Ectodermal cell (in vitro differentiated cells): ENCODE results near the gene BCKDHB.
"Not testable (repeated sequence)": the region's sequence is repeated elsewhere in the genome, so short reads cannot be mapped to it uniquely, and the experiment has no call there.

Experiments used
- H3K27ac ChIP-seq: 2 replicates; pipeline ENCODE4 v1.7.0; 2013; ENCODE audit warnings: mild to moderate bottlenecking, low read depth, low read length; ENCODE audit not compliant: insufficient read depth, poor library complexity, severe bottlenecking
- H3K27me3 ChIP-seq: 2 replicates; pipeline ENCODE4 v1.7.0; 2013; ENCODE audit warnings: mild to moderate bottlenecking, low read length; ENCODE audit not compliant: insufficient read depth, control insufficient read depth, poor library complexity, severe bottlenecking
- H3K36me3 ChIP-seq: one replicate; pipeline ENCODE4 v1.7.0; 2013; ENCODE audit warnings: low read length; ENCODE audit not compliant: control insufficient read depth, insufficient read depth
- H3K4me1 ChIP-seq: one replicate; pipeline ENCODE4 v1.7.0; 2013; ENCODE audit warnings: low read length; ENCODE audit not compliant: control insufficient read depth, insufficient read depth
- H3K4me3 ChIP-seq: 2 replicates; pipeline ENCODE4 v1.7.0; 2013; ENCODE audit warnings: low read depth, low read length, control low read depth; ENCODE audit not compliant: insufficient read depth
- H3K9me3 ChIP-seq: 2 replicates; pipeline ENCODE4 v1.7.0; 2013; ENCODE audit warnings: mild to moderate bottlenecking, low read length, moderate library complexity; ENCODE audit not compliant: control insufficient read depth
- WGBS, 2 experiments: methylation state at CpG; one replicate each; pipeline ENCODE4 v1.1.7; 2013; ENCODE audit warnings: missing lambda C conversion rate in 2 of 2; 5-methylcytosine and 5-hydroxymethylcytosine counted together

BCKDHB gene

DNA sequence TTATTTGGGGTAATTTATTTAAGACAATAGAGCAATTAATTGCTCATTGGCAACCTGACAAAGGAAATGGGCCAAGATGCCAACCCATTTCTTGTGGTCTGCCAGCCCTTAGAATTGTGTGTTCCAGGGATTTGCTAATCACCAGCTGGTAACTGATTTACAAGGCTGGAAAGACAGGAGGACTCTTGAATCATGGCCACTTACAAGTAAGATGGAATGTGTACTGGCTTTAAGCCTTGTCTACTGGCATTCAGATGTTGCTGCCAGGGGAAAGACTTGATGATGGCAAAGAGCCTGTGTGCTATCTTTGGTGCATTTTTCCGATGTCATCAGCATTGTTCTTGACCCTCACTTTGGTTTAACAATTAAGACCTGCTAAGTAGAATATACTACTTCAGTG lies 91.0 kb downstream of the BCKDHB start:
- no peaks in the 10 kb centered on the region for H3K36me3 ChIP-seq
- no peak overlapping the region for H3K27ac ChIP-seq
- H3K4me3 ChIP-seq: no peak overlapping the region
- no peaks in the 10 kb centered on the region for H3K9me3 ChIP-seq
- WGBS, 2 experiments: 86 to 89% methylated on average over 1 of the region's 1 CpG
- H3K4me1 ChIP-seq: no peaks in the 10 kb centered on the region
- H3K27me3 ChIP-seq: no peaks in the 10 kb centered on the region

DNA sequence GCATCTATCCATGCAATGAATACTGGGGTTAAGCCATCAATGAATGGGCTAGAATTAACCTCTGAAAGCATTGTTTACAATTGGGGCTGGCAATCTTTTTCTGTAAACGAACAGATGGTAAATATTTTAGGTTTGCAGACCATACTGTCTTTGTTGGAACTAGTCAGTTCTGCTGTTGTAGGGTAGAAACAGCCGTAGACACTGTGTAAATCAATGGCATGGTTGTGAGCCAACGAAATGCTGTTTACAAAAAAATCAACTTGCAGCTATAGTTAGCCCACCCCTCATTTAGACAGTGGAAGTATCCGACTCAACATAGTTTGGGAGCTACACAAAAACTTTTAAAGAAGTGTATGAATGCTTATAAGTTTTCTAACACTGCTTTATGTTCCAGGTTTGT lies 91.5 kb downstream of the BCKDHB start:
- no peak overlapping the region for H3K4me3 ChIP-seq
- H3K27me3 ChIP-seq: no peaks in the 10 kb centered on the region
- 90 to 98% methylated on average over 4 of the region's 4 CpGs for WGBS, 2 experiments
- H3K9me3 ChIP-seq: no peaks in the 10 kb centered on the region
- no peak overlapping the region for H3K27ac ChIP-seq
- H3K36me3 ChIP-seq: no peaks in the 10 kb centered on the region
- H3K4me1 ChIP-seq: no peaks in the 10 kb centered on the region

DNA sequence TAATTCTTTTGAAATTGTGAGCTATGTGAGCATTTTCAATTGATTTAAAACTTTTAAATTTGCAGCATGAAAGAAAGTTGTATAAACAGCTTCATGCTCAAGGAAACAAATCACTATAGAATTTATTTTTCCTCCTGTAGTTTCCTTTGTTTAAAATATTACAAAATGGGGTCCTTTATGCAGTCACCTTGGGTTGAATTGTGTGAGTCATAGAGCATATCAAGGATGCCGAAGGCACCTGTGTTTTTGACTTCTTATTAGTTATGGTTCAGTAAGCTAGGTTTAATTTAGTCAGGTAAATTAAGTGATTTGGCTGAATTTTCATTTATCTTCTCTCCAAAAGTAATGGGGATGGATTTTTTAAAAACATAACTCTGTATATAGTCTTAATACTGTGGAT lies 96.8 kb downstream of the BCKDHB start:
- H3K27ac ChIP-seq: no peak overlapping the region
- H3K36me3 ChIP-seq: no peaks in the 10 kb centered on the region
- 92 to 100% methylated on average over 1 of the region's 1 CpG for WGBS, 2 experiments
- no peaks in the 10 kb centered on the region for H3K27me3 ChIP-seq
- H3K4me1 ChIP-seq: peaks cover 5% of the 10 kb centered on the region
- H3K9me3 ChIP-seq: no peaks in the 10 kb centered on the region
- H3K4me3 ChIP-seq: no peak overlapping the region

DNA sequence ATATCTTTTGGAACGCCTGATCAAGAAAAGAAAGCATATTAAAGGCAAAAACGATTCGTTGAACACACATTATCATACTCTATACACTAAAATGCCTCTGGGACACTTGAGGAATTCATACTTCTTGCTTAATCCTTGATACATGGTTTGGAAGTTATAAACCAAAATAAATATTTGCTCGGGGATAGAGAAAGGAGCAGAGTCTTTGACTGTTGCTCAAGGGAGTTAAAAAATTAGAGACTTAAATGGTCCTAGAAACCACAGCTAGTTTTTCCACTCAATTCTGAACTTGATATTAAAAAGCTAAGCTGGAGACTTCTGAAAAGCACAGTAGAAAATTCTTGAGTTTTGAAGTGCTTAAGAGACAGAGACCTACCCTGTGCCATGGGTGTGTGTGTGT lies 98.9 kb downstream of the BCKDHB start:
- Histone ChIP-seq H3K27me3 (no peaks in the 10 kb centered on the region), H3K36me3 (no peaks in the 10 kb centered on the region), H3K4me3 (no peak overlapping the region), H3K27ac (no peak overlapping the region), H3K4me1 (peaks cover 9% of the 10 kb centered on the region), H3K9me3 (no peaks in the 10 kb centered on the region)
- 85 to 90% methylated on average over 3 to 4 of the region's 4 CpGs for WGBS, 2 experiments

DNA sequence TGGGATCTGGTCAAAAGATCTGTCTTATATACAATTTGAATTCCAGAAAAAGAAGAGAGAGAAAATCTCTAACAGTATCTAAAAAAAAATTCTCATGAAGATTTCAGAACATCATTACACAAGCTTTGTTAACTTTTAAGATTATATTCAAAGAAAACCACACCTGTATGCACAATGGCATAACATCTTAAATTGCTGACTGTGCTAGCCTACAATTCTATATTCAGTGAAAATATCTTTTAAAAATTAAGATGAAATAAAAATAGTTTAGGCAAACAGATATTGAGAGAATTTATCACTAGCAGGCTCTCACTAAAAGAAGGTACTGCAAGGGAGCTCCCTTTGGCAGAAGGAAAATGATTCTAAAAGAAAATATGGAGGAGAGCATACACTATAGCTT lies 100.3 kb downstream of the BCKDHB start:
- Histone ChIP-seq H3K4me3 (no peak overlapping the region), H3K27ac (no peak overlapping the region), H3K27me3 (no peaks in the 10 kb centered on the region), H3K36me3 (no peaks in the 10 kb centered on the region), H3K9me3 (no peaks in the 10 kb centered on the region), H3K4me1 (peaks cover 12% of the 10 kb centered on the region)

DNA sequence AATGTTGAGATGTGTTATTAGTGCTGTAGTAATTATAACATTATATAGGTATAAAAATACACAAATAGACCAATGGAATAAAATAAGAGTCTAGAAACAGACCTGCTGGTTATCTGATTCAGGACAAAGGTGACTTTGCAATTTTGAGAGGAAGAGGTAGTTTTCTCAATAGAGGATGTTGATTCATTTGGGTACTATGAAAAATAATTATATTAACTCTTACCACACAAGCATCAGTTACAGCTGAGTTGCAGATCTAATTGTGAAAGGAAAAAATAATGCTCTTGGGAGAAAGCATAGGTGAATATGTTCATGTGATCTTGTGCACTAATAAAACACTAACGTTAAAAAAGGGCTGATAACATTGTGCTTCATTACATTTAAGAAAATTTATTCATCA lies 103.0 kb downstream of the BCKDHB start:
- WGBS, 2 experiments: no CpG with 5 or more reads among the region's 1 CpG
- Histone ChIP-seq H3K27me3 (no peaks in the 10 kb centered on the region), H3K27ac (no peak overlapping the region), H3K36me3 (no peaks in the 10 kb centered on the region), H3K4me1 (peaks cover 12% of the 10 kb centered on the region), H3K9me3 (no peaks in the 10 kb centered on the region), H3K4me3 (no peak overlapping the region)

DNA sequence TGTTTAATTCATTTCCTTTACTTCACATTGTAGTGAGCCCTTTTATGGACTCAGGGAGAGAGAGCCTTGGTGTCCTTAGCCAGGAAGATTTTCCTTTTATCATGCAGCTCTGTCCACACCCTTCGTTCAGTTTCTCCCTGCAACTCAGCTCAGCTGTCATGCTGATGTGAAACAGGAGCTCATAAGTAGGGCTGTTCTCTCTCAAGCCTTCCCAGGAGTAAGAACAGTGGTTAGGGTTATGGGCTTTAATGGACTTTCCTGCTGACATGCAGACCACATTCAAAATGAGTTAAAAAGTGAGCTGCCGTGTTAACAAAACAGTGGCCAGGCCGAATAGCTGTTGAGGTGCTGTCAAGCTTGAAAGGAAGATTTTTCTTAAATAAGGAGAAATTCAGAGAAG lies 104.1 kb downstream of the BCKDHB start:
- Histone ChIP-seq H3K4me1 (peaks cover 12% of the 10 kb centered on the region), H3K27me3 (no peaks in the 10 kb centered on the region), H3K27ac (peak overlapping the region; percentile 18), H3K9me3 (no peaks in the 10 kb centered on the region), H3K36me3 (no peaks in the 10 kb centered on the region), H3K4me3 (no peak overlapping the region)
- 34 to 36% methylated on average over 3 of the region's 3 CpGs for WGBS, 2 experiments

DNA sequence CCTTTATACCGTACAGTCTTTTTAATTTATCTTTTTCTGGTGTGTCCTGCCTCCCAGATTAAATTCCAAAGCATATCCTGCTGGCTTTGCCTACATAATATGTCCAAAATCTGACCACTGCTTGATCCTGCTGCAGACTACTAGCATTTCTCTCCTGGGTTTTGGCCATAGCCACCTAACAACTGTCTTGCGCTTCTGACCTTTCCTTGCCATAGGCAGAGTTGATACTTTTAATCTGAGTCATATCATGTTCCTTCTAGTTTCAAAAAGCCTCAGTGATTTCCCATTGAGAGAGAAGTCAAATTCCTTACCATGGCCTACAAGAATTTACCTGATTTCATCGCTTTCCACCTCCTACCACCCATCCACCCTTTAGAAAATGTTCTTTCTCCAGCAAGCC lies 104.8 kb downstream of the BCKDHB start:
- Histone ChIP-seq H3K36me3 (no peaks in the 10 kb centered on the region), H3K4me1 (peaks cover 12% of the 10 kb centered on the region), H3K9me3 (no peaks in the 10 kb centered on the region), H3K27me3 (no peaks in the 10 kb centered on the region), H3K4me3 (no peak overlapping the region), H3K27ac (no peak overlapping the region)
- WGBS, 2 experiments: 92 to 93% methylated on average over 3 of the region's 3 CpGs

DNA sequence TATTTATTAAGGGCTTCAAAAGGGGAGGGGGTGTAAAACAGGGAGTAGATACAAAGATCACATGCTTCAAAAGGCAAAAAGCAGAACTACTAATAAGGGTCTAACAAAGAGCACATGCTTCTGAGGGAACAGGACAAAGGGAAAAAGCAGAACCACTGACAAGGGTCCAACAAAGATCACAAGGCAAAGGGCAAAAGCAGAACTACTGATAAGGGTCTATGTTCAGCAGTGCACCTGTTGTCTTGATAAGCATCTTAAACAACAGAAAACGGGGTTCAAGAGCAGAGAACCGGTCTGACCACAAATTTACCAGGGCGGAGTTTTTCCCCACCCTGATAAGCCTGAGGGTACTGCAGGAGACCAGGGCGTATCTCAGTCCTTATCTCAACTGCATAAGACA lies 105.4 kb downstream of the BCKDHB start:
- not testable (repeated sequence) for H3K27me3 ChIP-seq, H3K36me3 ChIP-seq, H3K9me3 ChIP-seq, H3K4me3 ChIP-seq, H3K27ac ChIP-seq
- WGBS, 2 experiments: 93% methylated on average over 4 of the region's 4 CpGs
- peaks cover 12% of the 10 kb centered on the region for H3K4me1 ChIP-seq

DNA sequence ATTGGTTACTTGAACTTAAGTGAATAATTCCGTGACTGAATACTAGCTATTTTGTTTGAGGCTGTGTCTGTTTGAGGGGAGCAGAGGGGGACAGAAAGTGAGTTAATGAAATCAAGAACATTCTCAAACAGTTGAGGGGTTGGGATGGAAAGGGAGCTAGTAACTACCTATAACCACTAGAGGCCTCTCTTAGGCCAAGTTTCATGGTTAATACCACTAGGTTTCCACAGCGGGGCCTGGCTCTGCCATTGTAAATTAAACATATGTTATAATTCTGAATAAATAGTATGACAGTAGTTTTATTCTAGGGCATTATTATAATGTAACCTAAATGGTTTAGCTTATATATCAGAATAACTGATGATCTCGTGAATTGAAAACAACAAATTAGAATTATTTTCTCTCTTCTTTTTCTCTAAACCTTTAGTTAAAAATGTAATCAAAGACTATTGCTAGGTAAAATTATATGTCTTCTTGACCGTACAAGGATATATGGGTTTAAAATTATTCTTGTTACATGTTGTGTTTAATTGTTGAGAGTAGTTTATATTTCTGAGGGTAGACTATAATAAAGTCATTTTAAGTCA lies 108.1 kb downstream of the BCKDHB start:
- H3K4me3 ChIP-seq: no peak overlapping the region
- H3K9me3 ChIP-seq: no peaks in the 10 kb centered on the region

DNA sequence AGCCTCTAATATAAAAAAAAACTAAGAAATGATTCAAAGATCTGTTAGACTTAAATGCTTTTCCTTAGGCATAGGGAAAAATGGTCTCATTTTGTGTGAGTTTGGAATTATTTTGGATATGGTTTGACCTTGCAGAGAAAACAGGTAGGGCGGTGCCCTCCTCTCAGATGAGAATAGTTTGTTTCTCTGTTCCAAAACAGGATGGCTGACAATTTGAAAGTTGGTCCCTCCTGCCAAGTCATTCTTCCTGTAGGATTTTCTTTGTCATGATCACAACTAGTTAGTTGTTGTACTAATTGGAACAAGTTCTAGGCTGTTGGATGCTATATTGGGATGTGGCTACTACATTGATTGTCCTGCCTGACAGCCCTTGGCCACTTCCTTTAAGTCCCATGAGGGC lies 108.6 kb downstream of the BCKDHB start:
- no peaks in the 10 kb centered on the region for H3K36me3 ChIP-seq

More for the DNA sequence above, 108.1 kb downstream of the BCKDHB start:
- no peak overlapping the region for H3K27ac ChIP-seq
- no peaks in the 10 kb centered on the region for H3K27me3 ChIP-seq
- 41 to 42% methylated on average over 2 to 3 of the region's 4 CpGs for WGBS, 2 experiments
- H3K4me1 ChIP-seq: peaks cover 7% of the 10 kb centered on the region
- no peaks in the 10 kb centered on the region for H3K36me3 ChIP-seq

More for the DNA sequence above, 108.6 kb downstream of the BCKDHB start:
- Histone ChIP-seq H3K27me3 (no peaks in the 10 kb centered on the region), H3K27ac (no peak overlapping the region), H3K9me3 (no peaks in the 10 kb centered on the region), H3K4me3 (no peak overlapping the region), H3K4me1 (peaks cover 6% of the 10 kb centered on the region)
- WGBS, 2 experiments: 50 to 54% methylated on average over 1 of the region's 1 CpG
